ENCODE results near the gene ASCL4.

The ASCL4 gene

DNA sequence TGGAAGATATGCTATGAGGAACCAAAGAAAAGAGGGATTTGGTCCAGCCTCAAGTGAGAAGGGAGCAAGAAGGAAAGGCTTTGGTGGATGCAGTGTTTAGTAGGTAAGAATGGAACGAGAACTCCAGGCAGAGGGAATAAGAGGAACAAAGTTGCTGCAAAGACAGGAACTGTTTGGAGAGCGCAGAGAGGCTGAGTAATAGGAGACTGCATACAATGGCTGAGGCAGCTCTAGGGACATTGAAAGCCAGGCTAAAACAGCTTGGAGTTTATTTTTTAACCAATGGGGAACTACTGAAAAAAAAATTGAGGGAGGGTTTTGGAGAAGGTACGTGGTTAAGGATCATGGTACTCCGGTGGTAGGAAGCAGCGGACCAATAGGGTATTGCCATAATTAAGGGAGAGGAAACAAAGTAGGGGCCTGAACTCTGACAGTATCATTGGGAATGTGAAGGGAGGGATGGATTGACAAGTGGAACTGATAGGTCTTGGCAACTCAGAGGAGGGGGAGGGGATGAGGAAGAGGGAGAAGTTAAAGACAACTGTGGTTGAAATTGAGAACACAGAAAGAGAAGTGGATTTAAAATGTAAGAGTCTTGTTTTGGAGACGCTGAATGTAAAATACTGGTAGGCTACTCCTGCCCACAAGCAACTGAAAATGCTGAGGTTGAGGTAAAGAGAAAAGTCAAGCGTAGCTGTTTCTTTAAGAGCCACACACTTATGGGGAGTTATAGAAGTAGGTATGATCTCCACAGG, 4.8 kb downstream of the ASCL4 start:
- no peak for DNase-seq

DNA sequence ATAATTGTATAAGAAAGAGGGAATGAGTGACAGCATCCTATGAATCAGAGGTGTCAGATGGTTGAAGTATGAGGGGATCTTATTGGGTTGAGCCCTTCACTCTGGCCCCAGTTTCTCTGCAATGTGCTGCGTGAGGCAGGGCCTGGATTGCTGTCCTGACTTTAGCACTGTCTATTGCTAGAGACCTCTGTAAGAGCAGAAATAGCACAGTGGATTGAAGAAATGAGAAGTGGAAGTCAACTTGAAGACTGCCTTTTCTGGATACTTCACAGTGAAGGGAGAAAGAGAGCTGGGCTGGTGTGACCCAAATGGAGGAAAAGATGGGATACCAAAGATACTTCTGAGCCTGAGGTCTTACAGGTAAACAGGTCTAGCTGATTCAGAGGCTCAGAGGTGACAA, 5.8 kb downstream of the ASCL4 start:
- no peak for DNase-seq

DNA sequence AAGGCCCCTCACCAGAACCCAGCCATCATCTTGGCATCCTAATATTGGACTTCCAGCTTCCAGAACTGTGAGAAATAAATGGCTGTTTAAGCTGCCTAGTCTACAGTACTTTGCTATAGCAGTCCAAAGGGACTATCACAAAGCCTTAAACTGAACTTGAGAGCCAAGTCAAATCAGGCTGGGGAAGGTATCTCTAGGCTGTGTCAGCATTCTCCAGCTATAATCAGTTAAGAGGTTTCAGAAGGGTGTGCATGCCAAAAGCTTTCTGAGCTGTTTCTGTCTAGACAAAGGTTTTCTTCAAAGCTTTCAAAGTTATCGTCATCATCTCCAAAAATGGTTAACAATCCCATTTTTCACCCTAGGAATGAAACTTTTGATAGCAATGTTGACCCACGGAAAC, 7.6 kb downstream of the ASCL4 start:
- DNase-seq, result no peak

GRCh38 chr12:107783406-107784376, 9.2 kb downstream of the ASCL4 start:
- no peak for DNase-seq

GRCh38 chr12:107788281-107788680, 13.8 kb downstream of the ASCL4 start:
- no peak for DNase-seq

- peak; percentile 88 for DNase-seq
Measured at GRCh38 chr12:107788690-107789458, 14.4 kb downstream of the ASCL4 start.

- no peak for DNase-seq
Measured at GRCh38 chr12:107791465-107792089, 17.1 kb downstream of the ASCL4 start.

DNA sequence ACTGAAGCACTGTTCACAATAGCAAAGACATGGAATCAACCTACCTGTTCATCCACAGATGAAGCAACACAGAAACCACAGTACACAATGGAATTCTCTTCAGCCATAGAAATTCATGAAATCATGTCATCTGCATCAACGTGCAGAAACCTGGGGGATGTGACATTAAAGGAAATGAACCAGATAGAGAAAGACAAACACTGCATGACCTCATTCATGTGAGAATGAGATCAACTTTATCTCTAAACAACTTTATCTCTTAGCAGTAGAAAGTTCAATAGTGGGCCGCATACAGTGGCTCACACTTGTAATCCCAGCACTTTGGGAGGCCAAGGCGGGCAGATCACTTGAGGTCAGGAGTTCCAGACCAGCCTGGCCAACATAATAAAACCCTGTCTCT, 19.9 kb downstream of the ASCL4 start:
- no peak for DNase-seq

DNA sequence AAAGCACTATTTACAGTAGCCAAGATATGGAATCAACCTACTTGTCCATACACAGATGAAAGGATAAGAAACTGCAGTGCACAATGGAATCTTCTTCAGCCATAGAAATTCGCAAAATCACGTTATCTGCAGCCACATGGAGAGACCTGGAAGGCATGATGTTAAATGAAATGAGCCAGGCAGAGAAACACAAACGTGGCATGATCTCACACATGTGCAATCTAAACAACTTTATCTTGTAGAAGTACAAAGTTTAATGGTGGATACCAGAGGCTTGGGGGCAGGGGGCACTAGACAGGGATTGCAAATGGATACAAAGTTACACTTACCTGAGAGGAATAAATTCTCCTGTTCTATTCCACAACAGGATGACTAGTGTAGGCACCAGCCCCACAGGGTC, 24.1 kb downstream of the ASCL4 start:
- no peak for DNase-seq

DNA sequence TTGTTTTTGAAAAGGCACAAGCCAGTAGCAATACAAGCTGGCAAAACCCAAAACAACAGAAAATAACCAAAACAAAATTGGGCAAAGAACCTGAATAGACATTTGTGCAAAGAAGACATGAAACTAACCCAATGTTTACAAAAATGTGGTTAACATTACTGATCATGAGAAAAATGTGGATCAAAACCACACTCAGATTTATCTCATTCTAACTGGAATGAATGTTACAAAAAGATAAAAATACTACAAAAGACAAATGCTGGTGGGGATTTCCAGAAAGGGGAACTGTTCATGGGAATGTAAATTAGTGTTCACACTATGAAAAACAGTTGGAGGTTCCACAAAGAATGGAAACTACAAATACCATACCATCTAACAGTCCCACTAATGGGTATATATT, 26.6 kb downstream of the ASCL4 start:
- no peak for DNase-seq

DNA sequence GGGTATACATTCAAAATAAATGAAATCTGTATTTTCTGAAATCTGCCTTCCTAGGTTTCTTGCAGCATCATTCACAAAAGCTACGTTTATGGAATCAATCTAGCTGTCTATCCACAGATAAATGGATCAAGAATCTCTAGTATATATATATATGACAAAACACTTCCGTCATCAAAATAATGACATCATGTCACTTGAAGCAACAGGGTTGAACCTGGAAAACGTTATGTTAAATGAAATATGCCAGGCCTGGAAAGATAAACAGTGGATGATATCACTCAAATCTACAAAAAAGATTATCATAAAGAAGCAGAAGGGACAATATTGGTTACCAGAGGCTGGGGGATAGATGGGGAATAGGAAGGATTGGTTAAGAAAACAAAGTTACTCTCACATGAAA, 28.6 kb downstream of the ASCL4 start:
- DNase-seq, result no peak

GRCh38 chr12:107805488-107806180, 31.1 kb downstream of the ASCL4 start:
- no peak for DNase-seq

GRCh38 chr12:107807471-107808150, 33.1 kb downstream of the ASCL4 start:
- no peak for DNase-seq

GRCh38 chr12:107817250-107817649, 42.7 kb downstream of the ASCL4 start:
- no peak for DNase-seq

- DNase-seq, result no peak
Measured at GRCh38 chr12:107818984-107819383, 44.5 kb downstream of the ASCL4 start.

DNA sequence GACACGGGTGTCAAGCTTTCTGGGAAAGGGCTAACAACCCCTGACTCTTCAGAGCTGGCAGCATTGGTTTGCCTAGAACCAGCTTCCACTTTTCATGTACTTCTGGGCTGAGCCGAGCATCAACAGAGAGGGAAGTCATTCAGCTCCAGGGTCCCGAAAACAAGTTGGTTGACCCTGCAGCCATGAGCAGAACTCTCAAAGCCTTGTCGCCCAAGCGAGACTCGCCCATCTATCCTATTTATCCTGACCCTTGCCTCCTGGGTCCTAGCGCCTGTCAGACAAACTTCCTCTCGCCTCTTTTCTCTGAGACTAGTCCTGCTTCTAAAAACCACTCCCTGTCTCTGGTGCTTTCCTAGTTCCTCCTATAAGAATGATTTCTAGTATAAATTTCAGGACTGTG, 47.9 kb downstream of the ASCL4 start:
- peak; percentile 20 for DNase-seq

Data from NCI-H82 (cell line).